A549 (cell line): Measurements from ENCODE around the gene DCDC2. TPM values are rescaled to one million over a fixed set of nuclear protein-coding genes. Genes with fewer than 3 reads are reported as not detected.

Experiments
- ATAC-seq, 2 experiments: fragments of 200-7000 bp in 1 of 2; fragments of >200 bp in 1 of 2; cut with Nextera tagmentation in 1 of 2; cut with Tn5 transposase in 1 of 2; 3 replicates each; pipeline versions ENCODE4 v1.8.0 to v1.9.1; 2018 to 2020; ENCODE audit warnings: mild to moderate bottlenecking in 1 of 2, moderate library complexity in 1 of 2
- CTCF ChIA-PET: fragments of 300-600 bp; sonication (Branson Sonifier 250); formaldehyde crosslinking; extraction: SDS; loops from one replicate; lab custom pipeline; 2021; ENCODE audit warnings: antibody characterized with exemption, inconsistent platforms; lab: Yijun Ruan, JAX
- POLR2A ChIA-PET: fragments of 350-600 bp; formaldehyde crosslinking; extraction: SDS; loops from one replicate; lab custom pipeline; 2021; ENCODE audit warnings: antibody characterized with exemption, inconsistent platforms; lab: Yijun Ruan, JAX
- DNase-seq, 2 experiments: peaks; one replicate each; pipeline versions ENCODE4 v3.0.0 to v3.0.0-alpha.2; 2011 to 2016; ENCODE audit warnings: low read depth in 1 of 2, low spot score in 1 of 2
- FAIRE-seq: peaks from 2 replicates; lab custom pipeline; 2011; peaks lifted over from hg19 to GRCh38; lab: Jason Lieb, UNC
- H3K27ac ChIP-seq, 2 experiments: fragments of >200 bp; sonication (Bioruptor Twin); formaldehyde crosslinking; 3 replicates each; pipeline ENCODE4 v1.5.1; 2016 to 2017
- H3K4me1 ChIP-seq: fragments of >200 bp; sonication (Bioruptor Twin); formaldehyde crosslinking; 3 replicates; pipeline ENCODE4 v1.6.1; 2016
- H3K4me2 ChIP-seq: fragments of >200 bp; sonication (Bioruptor Twin); formaldehyde crosslinking; 3 replicates; pipeline ENCODE4 v1.6.1; 2016
- H3K4me3 ChIP-seq: fragments of >200 bp; sonication (Bioruptor Twin); formaldehyde crosslinking; 3 replicates; pipeline ENCODE4 v1.5.1; 2016
- H3K9me3 ChIP-seq: fragments of >200 bp; sonication (Bioruptor Twin); formaldehyde crosslinking; 3 replicates; pipeline ENCODE4 v1.6.1; 2016
- ATOH8 ChIP-seq: fragments of 250-450 bp; sonication (Bioruptor Pico); IDR thresholded peaks from 2 replicates; pipeline ENCODE4 v1.5.0; 2020; ENCODE audit warnings: low read depth, mild to moderate bottlenecking, moderate library complexity
- CBX2 ChIP-seq: fragments of 200-600 bp; sonication (generic); IDR thresholded peaks from 2 replicates; pipeline ENCODE4 v1.6.1; 2016; ENCODE audit warnings: low read depth, mild to moderate bottlenecking, borderline replicate concordance
- CHD4 ChIP-seq: fragments of 200-600 bp; sonication (generic); IDR thresholded peaks from 2 replicates; pipeline ENCODE4 v1.6.1; 2016; ENCODE audit warnings: antibody characterized with exemption, mild to moderate bottlenecking, borderline replicate concordance
- EHMT2 ChIP-seq: fragments of 200-600 bp; sonication (generic); IDR thresholded peaks from 2 replicates; pipeline ENCODE4 v1.6.1; 2016; ENCODE audit warnings: antibody characterized with exemption, low read depth, mild to moderate bottlenecking, moderate library complexity
- ELK1 ChIP-seq: fragments of 150-350 bp; IDR thresholded peaks from 2 replicates; pipeline ENCODE4 v1.6.1; 2014; ENCODE audit warnings: low read depth, mild to moderate bottlenecking, low read length
- ESRRA ChIP-seq: fragments of 150-350 bp; IDR thresholded peaks from 2 replicates; pipeline ENCODE4 v1.6.1; 2014; ENCODE audit warnings: mild to moderate bottlenecking, low read length, borderline replicate concordance
- FOSB ChIP-seq: fragments of 250-450 bp; sonication (Bioruptor Pico); IDR thresholded peaks from 2 replicates; pipeline ENCODE4 v1.5.0; 2020; ENCODE audit warnings: mild to moderate bottlenecking, moderate library complexity
- FOSL2 ChIP-seq, 2 experiments: fragments of 450-650 bp in 1 of 2; fragments of >200 bp in 1 of 2; sonication (Bioruptor Twin) in 1 of 2; formaldehyde crosslinking; IDR thresholded peaks; 2 replicates each; pipeline versions ENCODE4 v1.5.0 to v1.6.1; 2016 to 2020; ENCODE audit warnings: mild to moderate bottlenecking in 1 of 2, moderate library complexity in 1 of 2
- FOXS1 ChIP-seq: fragments of 250-450 bp; sonication (Bioruptor Pico); IDR thresholded peaks from 2 replicates; pipeline ENCODE4 v1.5.0; 2020; ENCODE audit warnings: mild to moderate bottlenecking, moderate library complexity
- GATA3 ChIP-seq: IDR thresholded peaks from 2 replicates; pipeline ENCODE4 v1.6.1; 2012; ENCODE audit warnings: borderline replicate concordance
- HDAC2 ChIP-seq: fragments of 200-600 bp; sonication (generic); IDR thresholded peaks from 2 replicates; pipeline ENCODE4 v1.6.1; 2016
- HEYL ChIP-seq: fragments of 250-450 bp; sonication (Bioruptor Pico); IDR thresholded peaks from 2 replicates; pipeline ENCODE4 v1.8.0; 2021; ENCODE audit warnings: mild to moderate bottlenecking, moderate library complexity
- HMGXB4 ChIP-seq: fragments of 250-450 bp; sonication (Bioruptor Pico); IDR thresholded peaks from 2 replicates; pipeline ENCODE4 v1.5.0; 2021; ENCODE audit warnings: mild to moderate bottlenecking, moderate library complexity, borderline replicate concordance
- JUN ChIP-seq, 2 experiments: fragments of >200 bp; sonication (Bioruptor Twin); formaldehyde crosslinking; IDR thresholded peaks; 2 replicates in 1 of 2; 3 replicates in 1 of 2; pipeline ENCODE4 v1.6.1; 2016 to 2017
- KDM5A ChIP-seq: fragments of 200-600 bp; sonication (generic); IDR thresholded peaks from 2 replicates; pipeline ENCODE4 v1.6.1; 2016; ENCODE audit warnings: antibody characterized with exemption, mild to moderate bottlenecking
- MYC ChIP-seq: IDR thresholded peaks from 2 replicates; pipeline ENCODE4 v1.6.1; 2012; ENCODE audit warnings: mild to moderate bottlenecking, inconsistent platforms, low read length, improper control_type of control experiment, borderline replicate concordance
- NPAS2 ChIP-seq: fragments of 250-450 bp; sonication (Bioruptor Pico); IDR thresholded peaks from 2 replicates; pipeline ENCODE4 v1.8.0; 2022; ENCODE audit warnings: mild to moderate bottlenecking, moderate library complexity, borderline replicate concordance
- NR3C1 ChIP-seq: fragments of >200 bp; sonication (Bioruptor Twin); formaldehyde crosslinking; IDR thresholded peaks from 3 replicates; pipeline ENCODE4 v1.6.1; 2017
- RAD21 ChIP-seq, 2 experiments: fragments of >200 bp in 1 of 2; sonication (Bioruptor Twin) in 1 of 2; formaldehyde crosslinking in 1 of 2; IDR thresholded peaks in 1 of 2; conservative IDR thresholded peaks in 1 of 2; 2 replicates in 1 of 2; 3 replicates in 1 of 2; pipeline ENCODE4 v1.6.1; 2012 to 2018; ENCODE audit warnings: inconsistent platforms in 1 of 2
- TFCP2L1 ChIP-seq: fragments of 250-450 bp; sonication (Bioruptor Pico); IDR thresholded peaks from 2 replicates; pipeline ENCODE4 v1.5.0; 2021; ENCODE audit warnings: mild to moderate bottlenecking
- TP53 ChIP-seq: fragments of 250-450 bp; sonication (Bioruptor Pico); IDR thresholded peaks from 2 replicates; pipeline ENCODE4 v1.5.0; 2021; ENCODE audit warnings: mild to moderate bottlenecking, moderate library complexity
- ZC3H11A ChIP-seq: fragments of 450-650 bp; IDR thresholded peaks from 2 replicates; pipeline ENCODE4 v1.6.1; 2014; ENCODE audit warnings: antibody characterized with exemption, mild to moderate bottlenecking
- ZFP36 ChIP-seq: fragments of 450-650 bp; IDR thresholded peaks from 2 replicates; pipeline ENCODE4 v1.6.1; 2014; ENCODE audit warnings: borderline replicate concordance; ENCODE audit not compliant: partially characterized antibody
- ZSCAN20 ChIP-seq: fragments of 250-450 bp; sonication (Bioruptor Pico); IDR thresholded peaks from 2 replicates; pipeline ENCODE4 v1.8.0; 2022; ENCODE audit warnings: mild to moderate bottlenecking, moderate library complexity
- WGBS: methylation state at CpG from one replicate; pipeline ENCODE4 v1.1.6; 2017; ENCODE audit errors: missing lambda C conversion rate; 5-methylcytosine and 5-hydroxymethylcytosine counted together
- polyA plus RNA-seq, 4 experiments: library from polyadenylated mRNA; depleted of rRNA in 3 of 4; stranded (reverse); fragments of >200 nt; fragmentation: RNase III in 1 of 4; extraction: RNeasy Plus Mini Kit Qiagen cat#74134 plus additional on column Dnase treatment in 1 of 4; gene quantifications; 2 replicates in 3 of 4; 3 replicates in 1 of 4; pipeline ENCODE4 v1.2.3, GENCODE V29; 2011 to 2017
- TF ChIP-seq, protein P1 (sequence below): fragments of >200 bp; sonication (Bioruptor Twin); formaldehyde crosslinking; IDR thresholded peaks from 3 replicates; pipeline ENCODE4 v1.6.1; 2016
- TF ChIP-seq, protein P2 (sequence below): IDR thresholded peaks from 2 replicates; pipeline ENCODE4 v1.6.1; 2012

DCDC2 gene
- polyA plus RNA-seq, 2 of the 4 experiments (the other 2 are of a cell fraction): 9.1 to 9.4 TPM

- DNase-seq (no peak), FAIRE-seq (no peak), ATAC-seq (no peak)
- CTCF ChIA-PET: interaction anchor here (1.0 to 2.6 kb wide), 4 partner anchors 9 to 239 kb away, joined by 3 to 12 read pairs (median 6); no protein-coding TSS in a partner anchor
- WGBS: 94% methylated on average over 5 of the region's 5 CpGs
- POLR2A ChIA-PET: no interaction called here
- Histone ChIP-seq H3K4me2 (no peak overlapping the region), H3K27ac (no peak overlapping the region), H3K4me3 (no peak overlapping the region), H3K4me1 (peaks cover 13% of the 10 kb centered on the region), H3K9me3 (no peaks in the 10 kb centered on the region)
- TF ChIP-seq ESRRA (no peak), CHD4 (no peak), HMGXB4 (CRISPR knock-in tag) (no peak), JUN (IDR thresholded peaks at IDR 0.05) (no peak), GATA3 (no peak), ZC3H11A (no peak), ATOH8 (no peak), NPAS2 (no peak), FOSB (CRISPR knock-in tag) (no peak), ZSCAN20 (no peak)
- TF ChIP-seq, protein P1, sequence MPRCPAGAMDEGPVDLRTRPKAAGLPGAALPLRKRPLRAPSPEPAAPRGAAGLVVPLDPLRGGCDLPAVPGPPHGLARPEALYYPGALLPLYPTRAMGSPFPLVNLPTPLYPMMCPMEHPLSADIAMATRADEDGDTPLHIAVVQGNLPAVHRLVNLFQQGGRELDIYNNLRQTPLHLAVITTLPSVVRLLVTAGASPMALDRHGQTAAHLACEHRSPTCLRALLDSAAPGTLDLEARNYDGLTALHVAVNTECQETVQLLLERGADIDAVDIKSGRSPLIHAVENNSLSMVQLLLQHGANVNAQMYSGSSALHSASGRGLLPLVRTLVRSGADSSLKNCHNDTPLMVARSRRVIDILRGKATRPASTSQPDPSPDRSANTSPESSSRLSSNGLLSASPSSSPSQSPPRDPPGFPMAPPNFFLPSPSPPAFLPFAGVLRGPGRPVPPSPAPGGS: no peak
These were observed 70.6 kb downstream of the DCDC2 start for GRCh38 chr6:24287239-24287638.

DNA sequence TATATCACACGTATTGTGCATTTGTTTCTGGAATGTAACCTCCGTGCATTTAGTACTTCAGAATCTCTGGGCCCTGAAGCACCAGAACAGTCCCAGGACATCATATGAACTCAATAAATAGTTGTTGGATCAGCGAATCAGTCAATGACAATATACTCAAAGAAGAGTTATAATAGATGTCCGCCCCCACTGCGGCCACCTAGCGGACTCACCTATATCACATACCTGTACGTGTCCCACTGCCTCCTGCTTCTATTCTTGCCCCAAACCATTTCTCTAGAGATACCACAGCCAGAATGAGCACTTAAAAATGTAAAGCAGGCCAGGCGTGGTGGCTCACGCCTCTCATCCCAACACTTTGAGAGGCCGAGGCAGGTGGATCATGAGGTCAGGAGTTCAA, 73.9 kb downstream of the DCDC2 start:
- POLR2A ChIA-PET: no interaction called here
- Histone ChIP-seq H3K4me3 (no peak overlapping the region), H3K4me2 (peak overlapping the region; percentile 84), H3K27ac (peak overlapping the region; percentile 71 to 80; a peak in 5 of 6 replicates), H3K9me3 (no peaks in the 10 kb centered on the region), H3K4me1 (peaks cover 13% of the 10 kb centered on the region)
- WGBS: 82% methylated on average over 10 of the region's 10 CpGs
- TF ChIP-seq CHD4 (no peak), NR3C1 (no peak), CBX2 (no peak), MYC (no peak), TP53 (no peak), FOSB (CRISPR knock-in tag) (no peak), ATOH8 (no peak), ELK1 (no peak), FOSL2 (IDR thresholded peaks at IDR 0.05) (no peak), FOSL2 (CRISPR knock-in tag; IDR thresholded peaks at IDR 0.05) (no peak), HDAC2 (no peak), ZFP36 (no peak), HEYL (CRISPR knock-in tag) (no peak), GATA3 (no peak), RAD21 (conservative IDR thresholded peaks at IDR 0.05 in 1 of 2, IDR thresholded peaks at IDR 0.05 in 1 of 2) (no peak), TFCP2L1 (CRISPR knock-in tag) (no peak), EHMT2 (no peak), FOXS1 (no peak), KDM5A (no peak)
- TF ChIP-seq, protein P2, sequence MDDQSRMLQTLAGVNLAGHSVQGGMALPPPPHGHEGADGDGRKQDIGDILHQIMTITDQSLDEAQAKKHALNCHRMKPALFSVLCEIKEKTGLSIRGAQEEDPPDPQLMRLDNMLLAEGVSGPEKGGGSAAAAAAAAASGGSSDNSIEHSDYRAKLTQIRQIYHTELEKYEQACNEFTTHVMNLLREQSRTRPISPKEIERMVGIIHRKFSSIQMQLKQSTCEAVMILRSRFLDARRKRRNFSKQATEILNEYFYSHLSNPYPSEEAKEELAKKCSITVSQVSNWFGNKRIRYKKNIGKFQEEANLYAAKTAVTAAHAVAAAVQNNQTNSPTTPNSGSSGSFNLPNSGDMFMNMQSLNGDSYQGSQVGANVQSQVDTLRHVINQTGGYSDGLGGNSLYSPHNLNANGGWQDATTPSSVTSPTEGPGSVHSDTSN: no peak
- CTCF ChIA-PET: interaction anchor here (0.6 to 5.1 kb wide), 30 partner anchors 8 to 635 kb away, joined by 3 to 79 read pairs (median 8); partner anchors contain the start of genes ALDH5A1 and DCDC2
- peak in 1 of 2 experiments; percentile 17; a peak in 2 of 6 replicates for ATAC-seq
- FAIRE-seq: no peak
- no peak for DNase-seq
